Mesendoderm (in vitro differentiated cells): ENCODE measurements around the gene MLLT3.

ENCODE experiments used
- DNase-seq: peaks from one replicate; pipeline ENCODE4 v3.0.0; 2013
- H2AK5ac ChIP-seq: 2 replicates; pipeline ENCODE4 v1.6.1; 2013; ENCODE audit warnings: low read length, inconsistent platforms
- H2BK120ac ChIP-seq: 2 replicates; pipeline ENCODE4 v1.6.1; 2013; ENCODE audit warnings: low read depth, mild to moderate bottlenecking, low read length, moderate library complexity, mixed read lengths
- H2BK15ac ChIP-seq: replicated peaks from 2 replicates; pipeline ENCODE4 v1.6.1; 2013; ENCODE audit warnings: low read depth, mild to moderate bottlenecking, moderate library complexity
- H2BK5ac ChIP-seq: 2 replicates; pipeline ENCODE4 v1.6.1; 2013; ENCODE audit warnings: low read length, inconsistent platforms
- H3K18ac ChIP-seq: 2 replicates; pipeline ENCODE4 v1.6.1; 2013; ENCODE audit warnings: mild to moderate bottlenecking, low read length, mixed read lengths
- H3K23ac ChIP-seq: one replicate; pipeline ENCODE4 v1.6.1; 2013; ENCODE audit warnings: low read length
- H3K27ac ChIP-seq: 2 replicates; pipeline ENCODE4 v1.5.1; 2013; ENCODE audit warnings: low read depth, mild to moderate bottlenecking, inconsistent platforms, low read length, moderate library complexity
- H3K27me3 ChIP-seq: 2 replicates; pipeline ENCODE4 v1.6.1; 2013; ENCODE audit warnings: low read length, control low read depth, mild to moderate bottlenecking, inconsistent platforms; ENCODE audit not compliant: insufficient read depth, poor library complexity
- H3K36me3 ChIP-seq: 2 replicates; pipeline ENCODE4 v1.6.1; 2013; ENCODE audit warnings: low read length, inconsistent platforms; ENCODE audit not compliant: control insufficient read depth, insufficient read depth
- H3K4ac ChIP-seq: one replicate; pipeline ENCODE4 v1.6.1; 2013; ENCODE audit warnings: low read depth, mild to moderate bottlenecking, low read length, moderate library complexity
- H3K4me1 ChIP-seq: 2 replicates; pipeline ENCODE4 v1.6.1; 2013; ENCODE audit warnings: low read depth, low read length, inconsistent platforms; ENCODE audit not compliant: control insufficient read depth
- H3K4me2 ChIP-seq: 2 replicates; pipeline ENCODE4 v1.6.1; 2013; ENCODE audit warnings: low read length
- H3K4me3 ChIP-seq: 2 replicates; pipeline ENCODE4 v1.5.1; 2013; ENCODE audit warnings: mild to moderate bottlenecking, low read length
- H3K56ac ChIP-seq: one replicate; pipeline ENCODE4 v1.6.1; 2013; ENCODE audit warnings: low read length
- H3K79me1 ChIP-seq: 2 replicates; pipeline ENCODE4 v1.6.1; 2013; ENCODE audit warnings: low read length, inconsistent platforms
- H3K79me2 ChIP-seq: 2 replicates; pipeline ENCODE4 v1.6.1; 2013; ENCODE audit warnings: mild to moderate bottlenecking, low read length; ENCODE audit not compliant: control insufficient read depth, insufficient read depth
- H3K9ac ChIP-seq: 2 replicates; pipeline ENCODE4 v1.6.1; 2013; ENCODE audit warnings: low read length, inconsistent platforms
- H4K5ac ChIP-seq: one replicate; pipeline ENCODE4 v1.6.1; 2013; ENCODE audit warnings: low read length
- H4K8ac ChIP-seq: one replicate; pipeline ENCODE4 v1.6.1; 2013; ENCODE audit warnings: low read depth, mild to moderate bottlenecking, control low read depth, low read length, moderate library complexity
- WGBS: extraction: QIAGEN DNeasy Blood & Tissue Kit; methylation state at CpG from one replicate; pipeline ENCODE4 v1.1.7; 2013; ENCODE audit warnings: low lambda C conversion rate, missing lambda C conversion rate; ENCODE audit not compliant: insufficient coverage; ENCODE audit errors: extremely low coverage; 5-methylcytosine and 5-hydroxymethylcytosine counted together

The MLLT3 gene

DNA sequence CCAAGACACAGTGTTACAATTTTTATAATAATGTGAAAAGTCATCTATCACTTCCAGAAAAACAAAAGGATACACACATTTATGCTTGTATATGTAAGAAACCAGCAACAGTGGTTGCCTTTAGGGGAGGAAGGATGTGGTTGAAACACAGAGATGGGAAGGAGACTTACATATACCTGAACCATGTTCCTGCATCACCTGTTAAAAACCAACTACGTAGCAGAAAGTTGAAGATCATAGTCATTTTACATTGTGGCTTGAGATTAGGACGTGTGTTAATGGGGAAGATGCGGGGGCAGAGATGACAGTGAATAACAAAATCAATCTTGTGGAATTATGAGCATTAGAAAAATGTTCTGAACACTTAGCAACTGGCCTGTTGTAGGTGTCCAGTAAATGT lies 307.3 kb downstream of the MLLT3 start:
- H4K5ac ChIP-seq = no peak overlapping the region
- no peaks in the 10 kb centered on the region for H3K36me3 ChIP-seq
- no peak overlapping the region for H2BK120ac ChIP-seq
- H2BK15ac ChIP-seq = no peak overlapping the region
- no peak overlapping the region for H3K4ac ChIP-seq
- no peaks in the 10 kb centered on the region for H3K4me1 ChIP-seq
- WGBS = no CpG with 5 or more reads among the region's 3 CpGs
- H3K79me1 ChIP-seq = no peaks in the 10 kb centered on the region
- no peaks in the 10 kb centered on the region for H3K79me2 ChIP-seq
- H3K27me3 ChIP-seq = no peaks in the 10 kb centered on the region
- H3K56ac ChIP-seq = no peak overlapping the region
- no peak overlapping the region for H3K18ac ChIP-seq
- no peak overlapping the region for H3K9ac ChIP-seq
- H3K4me2 ChIP-seq = no peak overlapping the region
- no peak overlapping the region for H3K27ac ChIP-seq
- DNase-seq = no peak
- H4K8ac ChIP-seq = no peak overlapping the region
- no peak overlapping the region for H2AK5ac ChIP-seq
- H2BK5ac ChIP-seq = no peak overlapping the region
- no peak overlapping the region for H3K23ac ChIP-seq
- H3K4me3 ChIP-seq = no peak overlapping the region

DNA sequence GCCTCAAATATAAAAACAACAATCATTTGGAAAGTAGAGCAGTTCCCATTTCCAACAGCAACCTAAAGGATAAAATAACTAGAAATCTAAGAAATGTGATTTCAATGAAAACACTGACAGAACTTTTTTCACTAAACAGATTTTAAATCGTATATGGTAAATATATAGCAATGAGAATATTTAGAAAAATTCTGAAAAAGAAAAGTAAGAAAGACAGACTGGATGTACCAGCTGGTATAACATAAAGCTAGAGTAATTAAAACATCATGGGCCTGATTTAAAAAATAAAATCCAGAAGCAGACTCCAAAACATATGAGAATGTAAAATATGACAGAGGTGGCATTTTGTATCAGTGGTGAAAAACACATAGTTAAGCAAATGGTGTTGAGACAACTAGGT lies 308.9 kb downstream of the MLLT3 start:
- Histone ChIP-seq H2BK5ac (no peak overlapping the region), H3K4me3 (no peak overlapping the region), H4K8ac (no peak overlapping the region), H3K4ac (no peak overlapping the region), H2BK15ac (no peak overlapping the region), H3K79me1 (no peaks in the 10 kb centered on the region), H3K4me1 (peaks cover 2% of the 10 kb centered on the region), H2BK120ac (no peak overlapping the region), H3K36me3 (no peaks in the 10 kb centered on the region), H3K27ac (no peak overlapping the region), H3K4me2 (no peak overlapping the region), H3K9ac (no peak overlapping the region), H3K23ac (no peak overlapping the region), H2AK5ac (no peak overlapping the region), H3K56ac (no peak overlapping the region), H3K27me3 (no peaks in the 10 kb centered on the region), H4K5ac (no peak overlapping the region), H3K79me2 (no peaks in the 10 kb centered on the region), H3K18ac (no peak overlapping the region)
- no peak for DNase-seq
- no CpG with 5 or more reads among the region's 1 CpG for WGBS

DNA sequence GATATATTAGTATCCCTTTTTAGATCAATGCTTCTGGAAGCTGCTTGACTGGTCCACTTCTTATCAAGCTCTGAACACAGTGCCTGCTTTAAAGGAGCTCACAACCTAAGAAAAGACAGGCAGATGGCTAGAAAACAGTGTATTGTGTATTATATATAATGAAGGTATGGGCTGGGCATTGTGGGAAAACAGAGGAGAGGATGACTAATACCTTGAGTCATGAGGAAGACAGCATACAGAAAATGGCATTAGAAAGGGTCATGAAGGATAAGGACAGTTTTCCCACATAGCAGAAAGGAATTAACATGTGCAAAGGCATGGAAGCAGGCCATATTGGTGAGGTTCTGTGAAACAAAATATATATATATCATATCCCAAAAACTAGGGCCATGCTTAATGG lies 309.6 kb downstream of the MLLT3 start:
- DNase-seq = no peak
- no peak overlapping the region for H3K27ac ChIP-seq

DNA sequence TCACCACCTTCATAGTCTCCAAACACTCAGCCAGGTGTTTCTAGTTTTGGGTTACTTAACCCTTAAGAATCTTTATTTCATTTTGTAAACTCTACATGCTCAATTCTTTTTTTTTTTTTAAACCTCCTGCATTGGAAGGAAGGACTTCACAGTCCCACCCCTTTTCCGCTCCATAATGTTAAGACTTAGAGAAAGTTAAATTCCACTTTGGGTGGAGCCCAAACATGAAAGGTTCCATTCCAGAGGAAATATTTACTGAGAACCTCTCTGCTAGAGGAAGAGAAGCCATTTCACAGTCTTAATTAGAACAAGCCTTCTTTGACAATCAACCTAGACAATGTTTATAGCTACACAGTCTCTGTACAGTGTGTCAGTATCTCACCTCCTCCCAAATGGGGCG lies 312.3 kb downstream of the MLLT3 start:
- WGBS = no CpG with 5 or more reads among the region's 2 CpGs
- Histone ChIP-seq H2BK120ac (no peak overlapping the region), H2BK15ac (no peak overlapping the region), H3K4me2 (no peak overlapping the region), H3K9ac (no peak overlapping the region), H4K8ac (no peak overlapping the region), H3K18ac (no peak overlapping the region), H3K56ac (no peak overlapping the region), H3K23ac (no peak overlapping the region), H2AK5ac (no peak overlapping the region), H3K36me3 (no peaks in the 10 kb centered on the region), H3K27ac (no peak overlapping the region), H3K79me1 (no peaks in the 10 kb centered on the region), H2BK5ac (no peak overlapping the region), H3K4ac (no peak overlapping the region), H4K5ac (no peak overlapping the region), H3K27me3 (no peaks in the 10 kb centered on the region), H3K79me2 (no peaks in the 10 kb centered on the region), H3K4me1 (peaks cover 2% of the 10 kb centered on the region), H3K4me3 (no peak overlapping the region)
- no peak for DNase-seq

More for the DNA sequence above, 309.6 kb downstream of the MLLT3 start:
- Histone ChIP-seq H3K27me3 (no peaks in the 10 kb centered on the region), H2BK15ac (no peak overlapping the region), H3K9ac (no peak overlapping the region), H3K4ac (no peak overlapping the region), H3K79me1 (no peaks in the 10 kb centered on the region), H2BK5ac (no peak overlapping the region), H4K5ac (no peak overlapping the region), H2AK5ac (no peak overlapping the region), H3K4me1 (peaks cover 2% of the 10 kb centered on the region), H3K56ac (no peak overlapping the region), H3K36me3 (no peaks in the 10 kb centered on the region), H3K79me2 (no peaks in the 10 kb centered on the region), H3K18ac (no peak overlapping the region), H3K4me2 (no peak overlapping the region), H2BK120ac (no peak overlapping the region), H3K23ac (no peak overlapping the region), H4K8ac (no peak overlapping the region), H3K4me3 (no peak overlapping the region)

DNA sequence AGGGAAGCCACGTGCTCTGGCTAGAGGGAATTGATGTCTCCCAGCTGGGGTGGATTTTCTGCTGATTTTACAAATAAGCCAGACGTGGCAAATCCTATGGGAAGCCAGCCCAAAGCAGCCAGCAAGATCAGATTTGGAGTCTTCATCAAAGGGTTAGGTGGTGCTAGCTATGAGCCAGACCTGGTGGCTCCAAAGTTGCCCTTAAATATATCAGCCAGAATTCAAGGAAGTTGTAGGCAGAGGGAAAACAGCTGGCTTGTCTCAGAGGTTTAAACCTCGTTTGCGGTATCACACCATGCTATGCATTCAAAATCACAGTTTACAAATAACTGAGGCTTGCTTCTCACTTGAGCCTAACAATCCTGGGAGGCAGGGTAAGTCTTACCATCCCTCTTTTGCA lies 313.2 kb downstream of the MLLT3 start:
- no peak overlapping the region for H2BK120ac ChIP-seq
- no peak overlapping the region for H2BK5ac ChIP-seq
- peak; percentile 51 for DNase-seq
- H3K27ac ChIP-seq = no peak overlapping the region
- no peak overlapping the region for H3K4me2 ChIP-seq
- H3K27me3 ChIP-seq = no peaks in the 10 kb centered on the region
- H3K79me1 ChIP-seq = no peaks in the 10 kb centered on the region
- no peak overlapping the region for H2BK15ac ChIP-seq
- no peak overlapping the region for H3K56ac ChIP-seq
- WGBS = no CpG with 5 or more reads among the region's 4 CpGs
- no peak overlapping the region for H3K18ac ChIP-seq
- no peak overlapping the region for H4K8ac ChIP-seq
- H3K23ac ChIP-seq = no peak overlapping the region
- no peak overlapping the region for H2AK5ac ChIP-seq
- no peaks in the 10 kb centered on the region for H3K36me3 ChIP-seq
- no peak overlapping the region for H3K4ac ChIP-seq
- H3K79me2 ChIP-seq = no peaks in the 10 kb centered on the region
- H3K4me1 ChIP-seq = peaks cover 2% of the 10 kb centered on the region
- H4K5ac ChIP-seq = no peak overlapping the region
- H3K4me3 ChIP-seq = no peak overlapping the region
- H3K9ac ChIP-seq = no peak overlapping the region

DNA sequence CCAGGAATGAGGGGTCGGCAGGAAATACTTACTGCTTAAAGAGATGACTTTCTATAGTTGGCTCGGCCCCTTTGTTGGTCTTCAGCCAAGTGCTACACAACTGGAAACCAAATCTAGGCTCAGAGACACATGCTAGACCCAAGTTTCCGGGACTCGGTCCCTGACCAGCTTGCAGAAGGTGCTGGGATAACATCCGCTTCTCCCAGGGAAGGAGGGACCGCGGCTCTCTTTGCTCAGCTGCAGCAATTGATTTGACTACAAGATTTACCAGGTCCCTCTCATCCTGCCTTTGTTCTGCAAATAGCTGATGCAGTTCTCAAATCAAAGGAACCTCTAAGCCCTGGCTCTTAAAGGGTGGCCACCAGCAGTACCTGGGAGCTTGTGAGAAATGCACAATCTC lies 314.7 kb downstream of the MLLT3 start:
- Histone ChIP-seq H3K4me1 (peaks cover 8% of the 10 kb centered on the region), H3K18ac (no peak overlapping the region), H3K4ac (no peak overlapping the region), H3K79me1 (no peaks in the 10 kb centered on the region), H2BK120ac (no peak overlapping the region), H4K8ac (no peak overlapping the region), H3K23ac (no peak overlapping the region), H3K27ac (no peak overlapping the region), H3K27me3 (no peaks in the 10 kb centered on the region), H3K9ac (no peak overlapping the region), H3K79me2 (no peaks in the 10 kb centered on the region), H3K4me2 (no peak overlapping the region), H3K56ac (no peak overlapping the region), H3K36me3 (no peaks in the 10 kb centered on the region), H3K4me3 (no peak overlapping the region), H2BK5ac (no peak overlapping the region), H2AK5ac (no peak overlapping the region), H2BK15ac (no peak overlapping the region), H4K5ac (no peak overlapping the region)
- no peak for DNase-seq
- WGBS = no CpG with 5 or more reads among the region's 7 CpGs
